Measurements from ENCODE around the gene LOXHD1. TPM values are rescaled to one million over a fixed set of nuclear protein-coding genes. Genes with fewer than 3 reads are reported as not detected.

Gene LOXHD1
- total and polyA plus RNA-seq, 2 of the 4 experiments (the other 2 are of a cell fraction) = not detected

- H4K20me1 ChIP-seq (ENCODE audit: insufficient read depth, low read length) = no peaks in the 10 kb centered on the region
- no peak for DNase-seq
- H2BK5ac ChIP-seq (ENCODE audit: low read depth, low read length, poor library complexity, severe bottlenecking) = no peak overlapping the region
- no peak overlapping the region for H3K27ac ChIP-seq (ENCODE audit: insufficient read depth, low read length)
- H3K9me3 ChIP-seq (ENCODE audit: control insufficient read depth, insufficient read depth, low read length) = no peaks in the 10 kb centered on the region
- no peaks in the 10 kb centered on the region for H3K79me1 ChIP-seq (ENCODE audit: low read depth in 1 of 2, low read length in 2 of 2)
- no peak overlapping the region for H3K56ac ChIP-seq (ENCODE audit: extremely low read depth, insufficient read depth, low read length)
- H3K9me1 ChIP-seq (ENCODE audit: insufficient read depth, low read length) = no peaks in the 10 kb centered on the region
- no peak overlapping the region for H2AK9ac ChIP-seq (replicated peaks; ENCODE audit: low read depth, low read length, poor library complexity)
- ATAC-seq (ENCODE audit: low read depth) = no peak
- H2BK20ac ChIP-seq (ENCODE audit: low read depth, low read length) = no peak overlapping the region
- H2AFZ ChIP-seq (replicated peaks; ENCODE audit: low read length, poor library complexity) = no peak overlapping the region
- ChIA-PET POLR2A (ENCODE audit: unreplicated experiment) (no interaction called here), CTCF (no interaction called here)
- H3K4me3 ChIP-seq (ENCODE audit: insufficient read depth, low read depth, low read length) = no peak overlapping the region
- dilution Hi-C loops (cut with HindIII; ENCODE audit: low sequenced_read_pairs, unreplicated experiment) (no loop called here), in situ Hi-C loops (cut with MboI; ENCODE audit: low sequenced_read_pairs) (no loop called here), intact Hi-C loops (cut with micrococcal nuclease) (no loop called here)
- no peak overlapping the region for H2BK120ac ChIP-seq (ENCODE audit: low read depth, low read length)
- H3K4ac ChIP-seq (ENCODE audit: low read depth, low read length) = no peak overlapping the region
- no peaks in the 10 kb centered on the region for H3K4me1 ChIP-seq (ENCODE audit: control insufficient read depth, insufficient read depth, low read length)
- H3K23ac ChIP-seq (ENCODE audit: low read depth, low read length) = no peak overlapping the region
- BruUV-seq (replicated peaks) = no TSS peak
- WGBS, 2 experiments (ENCODE audit: extremely low coverage in 2 of 2, insufficient read length in 1 of 2) = no CpG with 5 or more reads among the region's 4 CpGs
- H3K18ac ChIP-seq (ENCODE audit: low read depth, low read length) = no peak overlapping the region
- no peak overlapping the region for H4K91ac ChIP-seq (ENCODE audit: insufficient read depth, low read depth, low read length)
- TF ChIP-seq USF2 (IDR thresholded peaks at IDR 0.05; ENCODE audit: low read depth, low read length) (no peak), CEBPB (IDR thresholded peaks at IDR 0.05; ENCODE audit: low read depth, low read length) (no peak), RCOR1 (IDR thresholded peaks at IDR 0.05; ENCODE audit: insufficient replicate concordance, low read length) (no peak), CHD1 (IDR thresholded peaks at IDR 0.05; ENCODE audit: low read depth, low read length) (no peak), NFE2L2 (IDR thresholded peaks at IDR 0.05; ENCODE audit: low read depth, low read length) (no peak), CTCF (conservative IDR thresholded peaks at IDR 0.05; ENCODE audit: low read depth, low read length) (no peak), RAD21 (IDR thresholded peaks at IDR 0.05; ENCODE audit: low read length) (no peak)
- H2BK15ac ChIP-seq (ENCODE audit: low read depth, low read length) = no peak overlapping the region
- H3K4me2 ChIP-seq (ENCODE audit: low read depth, low read length) = no peak overlapping the region
- no peak overlapping the region for H3K14ac ChIP-seq (replicated peaks; ENCODE audit: low read depth, low read length)
- H3K36me3 ChIP-seq (ENCODE audit: control insufficient read depth, insufficient read depth, low read length) = no peaks in the 10 kb centered on the region
- no peak overlapping the region for H2AK5ac ChIP-seq (ENCODE audit: low read depth, low read length)
- H3K9ac ChIP-seq (ENCODE audit: low read depth, low read length) = no peak overlapping the region
- H4K5ac ChIP-seq (ENCODE audit: low read depth, low read length) = no peak overlapping the region
- H4K8ac ChIP-seq (ENCODE audit: low read depth in 2 of 2, low read length in 2 of 2) = no peak overlapping the region
- H3K27me3 ChIP-seq (ENCODE audit: control insufficient read depth, insufficient read depth, low read length) = no peaks in the 10 kb centered on the region
Measured at GRCh38 chr18:46431522-46432171, 225.4 kb downstream of the LOXHD1 start.
